ENCODE measurements around the gene C10orf120.

DNA sequence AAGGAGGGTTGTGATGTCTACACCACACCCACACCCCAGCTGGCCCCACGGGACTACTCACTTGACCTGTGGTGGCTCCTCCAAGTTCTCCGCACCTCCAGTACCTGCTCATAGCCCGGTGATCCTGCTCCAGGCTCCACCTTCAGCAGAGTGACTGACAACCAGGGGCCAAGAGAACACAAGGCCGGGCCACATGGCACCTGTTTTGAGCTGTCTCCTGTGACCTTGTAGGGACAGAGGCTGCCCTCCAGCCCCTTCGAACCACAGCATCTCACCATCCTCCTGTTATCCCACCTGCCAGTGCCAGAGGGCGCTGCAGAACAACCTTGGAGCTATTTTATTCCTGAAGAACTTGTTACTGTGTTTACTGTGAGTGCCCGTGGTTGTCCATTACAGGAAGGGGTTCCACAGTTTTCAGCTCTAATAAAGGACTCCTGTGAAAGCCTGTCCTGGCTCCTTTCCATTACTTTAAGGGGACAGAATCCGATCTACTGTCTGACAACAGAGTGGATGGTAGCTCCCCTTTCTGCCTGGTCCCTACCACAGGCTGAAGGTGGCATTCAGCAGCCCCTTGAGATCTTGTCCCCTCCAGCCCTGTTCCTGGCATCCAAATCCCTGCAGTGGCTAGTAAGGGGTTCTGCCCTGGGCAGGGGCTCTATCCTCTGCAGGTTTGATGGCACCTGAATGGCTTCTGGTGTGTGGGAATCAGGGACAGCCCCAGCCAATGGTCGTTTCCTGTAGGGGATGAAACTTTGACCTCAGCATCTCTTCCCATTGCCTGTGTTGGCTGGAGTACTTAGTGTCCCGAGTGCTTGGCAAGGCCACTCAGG is 50.8 kb downstream of the C10orf120 start:
- TF ChIP-seq, protein P1, sequence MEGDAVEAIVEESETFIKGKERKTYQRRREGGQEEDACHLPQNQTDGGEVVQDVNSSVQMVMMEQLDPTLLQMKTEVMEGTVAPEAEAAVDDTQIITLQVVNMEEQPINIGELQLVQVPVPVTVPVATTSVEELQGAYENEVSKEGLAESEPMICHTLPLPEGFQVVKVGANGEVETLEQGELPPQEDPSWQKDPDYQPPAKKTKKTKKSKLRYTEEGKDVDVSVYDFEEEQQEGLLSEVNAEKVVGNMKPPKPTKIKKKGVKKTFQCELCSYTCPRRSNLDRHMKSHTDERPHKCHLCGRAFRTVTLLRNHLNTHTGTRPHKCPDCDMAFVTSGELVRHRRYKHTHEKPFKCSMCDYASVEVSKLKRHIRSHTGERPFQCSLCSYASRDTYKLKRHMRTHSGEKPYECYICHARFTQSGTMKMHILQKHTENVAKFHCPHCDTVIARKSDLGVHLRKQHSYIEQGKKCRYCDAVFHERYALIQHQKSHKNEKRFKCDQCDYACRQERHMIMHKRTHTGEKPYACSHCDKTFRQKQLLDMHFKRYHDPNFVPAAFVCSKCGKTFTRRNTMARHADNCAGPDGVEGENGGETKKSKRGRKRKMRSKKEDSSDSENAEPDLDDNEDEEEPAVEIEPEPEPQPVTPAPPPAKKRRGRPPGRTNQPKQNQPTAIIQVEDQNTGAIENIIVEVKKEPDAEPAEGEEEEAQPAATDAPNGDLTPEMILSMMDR (IDR thresholded peaks at IDR 0.05) = peak in 5 of 7 experiments; percentile 45 to 62 (median 52)
- no peak for TF ChIP-seq EP300 (IDR thresholded peaks at IDR 0.05)
- TF ChIP-seq POLR2A (IDR thresholded peaks at IDR 0.05) = no peak
- no peak for TF ChIP-seq POLR2AphosphoS5 (IDR thresholded peaks at IDR 0.05)
